ENCODE measurements around the gene SIPA1L3.

DNA sequence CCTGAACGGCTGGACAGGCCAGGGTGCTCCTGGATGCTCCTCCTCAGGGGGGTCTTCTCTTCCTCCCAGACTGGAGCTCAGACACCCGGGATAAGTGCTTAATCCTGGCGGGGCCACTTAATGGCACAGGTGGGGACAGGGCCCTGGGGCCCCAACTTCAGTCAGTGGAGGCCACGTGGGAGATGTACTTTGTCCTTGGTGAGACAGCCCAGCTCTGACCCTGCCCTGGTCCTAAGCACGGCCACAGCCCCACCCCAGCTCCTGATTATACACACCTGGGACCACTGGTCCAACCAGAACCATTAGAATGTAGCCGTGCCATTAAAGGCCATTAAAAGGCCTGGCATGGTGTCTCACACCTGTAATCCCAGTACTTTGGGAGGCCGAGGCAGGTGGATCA, 341.4 kb downstream of the SIPA1L3 start:
- TF ChIP-seq, protein P1, sequence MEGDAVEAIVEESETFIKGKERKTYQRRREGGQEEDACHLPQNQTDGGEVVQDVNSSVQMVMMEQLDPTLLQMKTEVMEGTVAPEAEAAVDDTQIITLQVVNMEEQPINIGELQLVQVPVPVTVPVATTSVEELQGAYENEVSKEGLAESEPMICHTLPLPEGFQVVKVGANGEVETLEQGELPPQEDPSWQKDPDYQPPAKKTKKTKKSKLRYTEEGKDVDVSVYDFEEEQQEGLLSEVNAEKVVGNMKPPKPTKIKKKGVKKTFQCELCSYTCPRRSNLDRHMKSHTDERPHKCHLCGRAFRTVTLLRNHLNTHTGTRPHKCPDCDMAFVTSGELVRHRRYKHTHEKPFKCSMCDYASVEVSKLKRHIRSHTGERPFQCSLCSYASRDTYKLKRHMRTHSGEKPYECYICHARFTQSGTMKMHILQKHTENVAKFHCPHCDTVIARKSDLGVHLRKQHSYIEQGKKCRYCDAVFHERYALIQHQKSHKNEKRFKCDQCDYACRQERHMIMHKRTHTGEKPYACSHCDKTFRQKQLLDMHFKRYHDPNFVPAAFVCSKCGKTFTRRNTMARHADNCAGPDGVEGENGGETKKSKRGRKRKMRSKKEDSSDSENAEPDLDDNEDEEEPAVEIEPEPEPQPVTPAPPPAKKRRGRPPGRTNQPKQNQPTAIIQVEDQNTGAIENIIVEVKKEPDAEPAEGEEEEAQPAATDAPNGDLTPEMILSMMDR (IDR thresholded peaks at IDR 0.05): no peak
- TF ChIP-seq POLR2A (IDR thresholded peaks at IDR 0.05): no peak

All from heart left ventricle (tissue), 13 donors.